ENCODE measurements around the gene PPP2R5C. TPM values are rescaled to one million over a fixed set of nuclear protein-coding genes. Genes with fewer than 3 reads are reported as not detected.
"Not testable (repeated sequence)": the region's sequence is repeated elsewhere in the genome, so short reads cannot be mapped to it uniquely, and the experiment has no call there.

Gene PPP2R5C
- total RNA-seq, 4 donors from 2014 or later: 73.7 to 90.5 (median 87.6) TPM

- TF ChIP-seq, protein P1, sequence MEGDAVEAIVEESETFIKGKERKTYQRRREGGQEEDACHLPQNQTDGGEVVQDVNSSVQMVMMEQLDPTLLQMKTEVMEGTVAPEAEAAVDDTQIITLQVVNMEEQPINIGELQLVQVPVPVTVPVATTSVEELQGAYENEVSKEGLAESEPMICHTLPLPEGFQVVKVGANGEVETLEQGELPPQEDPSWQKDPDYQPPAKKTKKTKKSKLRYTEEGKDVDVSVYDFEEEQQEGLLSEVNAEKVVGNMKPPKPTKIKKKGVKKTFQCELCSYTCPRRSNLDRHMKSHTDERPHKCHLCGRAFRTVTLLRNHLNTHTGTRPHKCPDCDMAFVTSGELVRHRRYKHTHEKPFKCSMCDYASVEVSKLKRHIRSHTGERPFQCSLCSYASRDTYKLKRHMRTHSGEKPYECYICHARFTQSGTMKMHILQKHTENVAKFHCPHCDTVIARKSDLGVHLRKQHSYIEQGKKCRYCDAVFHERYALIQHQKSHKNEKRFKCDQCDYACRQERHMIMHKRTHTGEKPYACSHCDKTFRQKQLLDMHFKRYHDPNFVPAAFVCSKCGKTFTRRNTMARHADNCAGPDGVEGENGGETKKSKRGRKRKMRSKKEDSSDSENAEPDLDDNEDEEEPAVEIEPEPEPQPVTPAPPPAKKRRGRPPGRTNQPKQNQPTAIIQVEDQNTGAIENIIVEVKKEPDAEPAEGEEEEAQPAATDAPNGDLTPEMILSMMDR (IDR thresholded peaks at IDR 0.05): no peak
- ATAC-seq (ENCODE audit: low FRiP score): no peak
- DNase-seq (ENCODE audit: low spot score): no peak
Measured at GRCh38 chr14:101729382-101729781, 32.1 kb upstream of the PPP2R5C start.

GRCh38 chr14:101730157-101730556, 31.4 kb upstream of the PPP2R5C start:
- ATAC-seq (ENCODE audit: low FRiP score); DNase-seq (ENCODE audit: low spot score): not testable (repeated sequence)

- TF ChIP-seq, protein P1 (IDR thresholded peaks at IDR 0.05): no peak
- no peak for ATAC-seq (ENCODE audit: low FRiP score)
- no peak for DNase-seq (ENCODE audit: low spot score)
Measured at GRCh38 chr14:101730626-101731186, 30.8 kb upstream of the PPP2R5C start.

DNA sequence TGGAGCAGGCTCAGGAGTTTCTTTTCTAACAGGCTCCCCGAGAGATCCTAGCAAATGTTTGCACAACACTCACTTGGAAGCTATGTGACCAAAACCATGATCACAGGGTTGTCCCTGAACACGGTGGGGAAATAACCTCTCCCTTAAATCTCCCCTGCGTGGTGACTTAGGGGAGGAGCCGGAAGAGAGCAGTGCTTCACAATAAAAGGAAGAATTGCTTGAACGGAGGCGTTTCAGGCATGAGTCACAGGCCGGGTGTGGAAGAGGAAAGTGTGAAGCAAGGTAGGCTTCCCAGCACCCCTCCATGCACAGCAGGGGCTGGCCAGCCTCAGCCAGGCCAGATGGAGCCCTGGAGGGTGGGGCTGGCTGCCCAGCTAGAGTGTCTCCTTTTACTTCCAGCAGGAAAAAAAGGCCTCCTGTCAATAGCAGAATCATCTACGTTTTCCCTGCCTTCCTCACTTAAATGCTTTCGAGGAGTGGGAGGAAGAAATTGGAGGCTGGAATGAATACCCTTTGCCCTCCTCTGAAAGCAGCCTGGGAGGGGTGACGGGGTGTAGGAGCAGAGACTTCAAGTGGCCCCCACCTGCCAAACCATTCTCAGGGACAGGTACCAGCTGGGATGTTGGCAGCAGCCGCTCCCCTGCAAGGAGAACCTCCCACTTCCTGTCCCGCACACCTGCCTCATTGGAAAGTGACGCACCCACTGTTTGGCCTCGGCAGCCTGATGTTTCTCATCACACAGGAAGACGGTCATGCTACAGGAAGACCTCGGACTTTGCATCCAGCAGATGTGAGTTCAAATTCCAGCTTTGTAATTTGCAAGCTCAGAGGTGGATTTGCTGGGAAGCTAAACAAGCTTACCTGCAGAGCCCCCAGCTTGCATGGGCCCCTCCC, 30.1 kb upstream of the PPP2R5C start:
- DNase-seq (ENCODE audit: low spot score) (peak; percentile 58), ATAC-seq (ENCODE audit: low FRiP score) (peak; percentile 98)
- TF ChIP-seq, protein P1 (IDR thresholded peaks at IDR 0.05): no peak

- DNase-seq (ENCODE audit: low spot score): no peak
- TF ChIP-seq, protein P1 (IDR thresholded peaks at IDR 0.05): no peak
- no peak for ATAC-seq (ENCODE audit: low FRiP score)
Measured at GRCh38 chr14:101732118-101732517, 29.4 kb upstream of the PPP2R5C start.

GRCh38 chr14:101733211-101733610, 28.3 kb upstream of the PPP2R5C start:
- TF ChIP-seq, protein P1 (IDR thresholded peaks at IDR 0.05): no peak
- no peak for DNase-seq (ENCODE audit: low spot score)
- ATAC-seq (ENCODE audit: low FRiP score): no peak

GRCh38 chr14:101734246-101734847, 27.2 kb upstream of the PPP2R5C start:
- TF ChIP-seq, protein P1 (IDR thresholded peaks at IDR 0.05): no peak
- ATAC-seq (ENCODE audit: low FRiP score) (no peak), DNase-seq (ENCODE audit: low spot score) (no peak)

Measured in omental fat pad (tissue), 4 donors.